AG09319 (cell line): Measurements from ENCODE around the gene INPPL1.

Experiments used
- DNase-seq: peaks from one replicate; pipeline ENCODE4 v3.0.0-alpha.2; 2010; ENCODE audit warnings: low read depth; ENCODE audit errors: extremely low read depth
- TF ChIP-seq, protein P1 (sequence below): IDR thresholded peaks from 2 replicates; pipeline ENCODE4 v1.5.1; 2011; ENCODE audit warnings: low read depth, mild to moderate bottlenecking, inconsistent platforms, low read length, moderate library complexity

INPPL1 gene

DNA sequence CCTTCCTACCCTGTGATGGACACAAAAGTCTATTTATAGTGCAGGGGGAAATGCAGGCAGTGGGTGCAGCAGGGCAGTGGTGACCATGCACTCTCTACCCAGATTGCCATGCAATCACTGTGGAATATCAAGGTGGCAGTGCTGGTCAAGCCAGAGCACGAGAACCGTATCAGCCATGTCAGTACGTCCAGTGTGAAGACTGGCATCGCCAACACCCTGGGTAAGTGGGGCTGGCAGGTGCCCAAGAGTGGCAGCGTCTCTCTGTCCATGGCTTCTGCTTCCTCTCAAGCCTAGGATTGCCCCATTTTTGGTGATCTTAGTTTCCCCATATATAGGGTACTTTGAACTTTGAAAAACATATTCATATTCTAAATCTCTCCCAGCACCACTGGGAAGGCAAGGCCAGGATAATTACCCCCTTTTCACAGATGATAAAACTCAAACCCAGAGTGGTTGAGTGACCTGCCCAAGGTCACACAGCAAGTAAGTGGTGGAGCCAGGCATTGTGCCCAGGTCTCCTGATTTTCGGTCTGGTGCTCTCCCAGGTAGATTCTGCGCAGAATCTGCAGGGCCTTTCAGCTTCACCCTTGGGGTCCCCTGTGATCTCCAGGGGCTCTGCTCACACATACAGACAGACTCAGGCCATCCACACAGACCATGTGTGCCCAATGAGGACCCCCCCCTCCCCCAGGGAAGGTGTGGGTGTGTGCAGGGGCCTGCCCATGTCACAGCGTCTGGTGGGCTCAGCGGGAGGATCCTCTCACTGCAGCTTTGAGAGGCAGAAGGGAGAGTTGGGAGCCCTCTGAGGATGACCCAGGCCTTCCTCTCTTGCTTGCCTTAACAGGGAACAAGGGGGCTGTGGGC lies 7.1 kb downstream of the INPPL1 start:
- TF ChIP-seq, protein P1, sequence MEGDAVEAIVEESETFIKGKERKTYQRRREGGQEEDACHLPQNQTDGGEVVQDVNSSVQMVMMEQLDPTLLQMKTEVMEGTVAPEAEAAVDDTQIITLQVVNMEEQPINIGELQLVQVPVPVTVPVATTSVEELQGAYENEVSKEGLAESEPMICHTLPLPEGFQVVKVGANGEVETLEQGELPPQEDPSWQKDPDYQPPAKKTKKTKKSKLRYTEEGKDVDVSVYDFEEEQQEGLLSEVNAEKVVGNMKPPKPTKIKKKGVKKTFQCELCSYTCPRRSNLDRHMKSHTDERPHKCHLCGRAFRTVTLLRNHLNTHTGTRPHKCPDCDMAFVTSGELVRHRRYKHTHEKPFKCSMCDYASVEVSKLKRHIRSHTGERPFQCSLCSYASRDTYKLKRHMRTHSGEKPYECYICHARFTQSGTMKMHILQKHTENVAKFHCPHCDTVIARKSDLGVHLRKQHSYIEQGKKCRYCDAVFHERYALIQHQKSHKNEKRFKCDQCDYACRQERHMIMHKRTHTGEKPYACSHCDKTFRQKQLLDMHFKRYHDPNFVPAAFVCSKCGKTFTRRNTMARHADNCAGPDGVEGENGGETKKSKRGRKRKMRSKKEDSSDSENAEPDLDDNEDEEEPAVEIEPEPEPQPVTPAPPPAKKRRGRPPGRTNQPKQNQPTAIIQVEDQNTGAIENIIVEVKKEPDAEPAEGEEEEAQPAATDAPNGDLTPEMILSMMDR: no peak
- DNase-seq: no peak

DNA sequence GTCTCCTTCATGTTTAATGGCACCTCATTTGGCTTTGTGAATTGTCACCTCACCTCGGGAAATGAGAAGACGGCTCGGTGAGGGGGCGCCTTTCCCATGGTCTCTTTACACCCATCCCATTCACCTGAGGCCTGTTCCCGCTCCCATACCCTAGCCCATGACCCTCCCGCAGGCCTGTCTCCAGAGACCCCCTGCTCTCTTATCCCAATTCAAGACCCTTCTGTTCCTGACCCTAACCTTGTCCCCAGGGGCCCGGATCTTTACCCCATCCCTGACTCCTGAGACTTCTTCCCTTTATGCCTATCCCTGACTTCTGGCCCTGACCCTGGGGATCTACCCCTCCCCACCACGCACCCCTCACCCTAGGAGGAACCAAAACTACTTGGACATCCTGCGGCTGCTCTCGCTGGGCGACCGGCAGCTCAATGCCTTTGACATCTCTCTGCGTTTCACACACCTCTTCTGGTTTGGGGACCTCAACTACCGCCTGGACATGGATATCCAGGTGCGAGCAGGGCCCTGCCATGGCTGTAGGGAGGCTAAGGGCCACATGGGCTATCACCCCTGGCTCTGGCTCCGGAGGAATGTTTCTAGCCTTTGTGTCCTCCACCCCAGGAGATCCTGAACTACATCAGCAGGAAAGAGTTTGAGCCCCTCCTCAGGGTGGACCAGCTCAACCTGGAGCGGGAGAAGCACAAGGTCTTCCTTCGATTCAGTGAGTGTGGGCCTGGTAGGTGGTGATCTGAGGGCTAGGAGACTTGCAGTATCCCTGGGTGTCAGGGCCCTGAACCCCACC lies 7.9 kb downstream of the INPPL1 start:
- DNase-seq: no peak
- TF ChIP-seq, protein P1: no peak

DNA sequence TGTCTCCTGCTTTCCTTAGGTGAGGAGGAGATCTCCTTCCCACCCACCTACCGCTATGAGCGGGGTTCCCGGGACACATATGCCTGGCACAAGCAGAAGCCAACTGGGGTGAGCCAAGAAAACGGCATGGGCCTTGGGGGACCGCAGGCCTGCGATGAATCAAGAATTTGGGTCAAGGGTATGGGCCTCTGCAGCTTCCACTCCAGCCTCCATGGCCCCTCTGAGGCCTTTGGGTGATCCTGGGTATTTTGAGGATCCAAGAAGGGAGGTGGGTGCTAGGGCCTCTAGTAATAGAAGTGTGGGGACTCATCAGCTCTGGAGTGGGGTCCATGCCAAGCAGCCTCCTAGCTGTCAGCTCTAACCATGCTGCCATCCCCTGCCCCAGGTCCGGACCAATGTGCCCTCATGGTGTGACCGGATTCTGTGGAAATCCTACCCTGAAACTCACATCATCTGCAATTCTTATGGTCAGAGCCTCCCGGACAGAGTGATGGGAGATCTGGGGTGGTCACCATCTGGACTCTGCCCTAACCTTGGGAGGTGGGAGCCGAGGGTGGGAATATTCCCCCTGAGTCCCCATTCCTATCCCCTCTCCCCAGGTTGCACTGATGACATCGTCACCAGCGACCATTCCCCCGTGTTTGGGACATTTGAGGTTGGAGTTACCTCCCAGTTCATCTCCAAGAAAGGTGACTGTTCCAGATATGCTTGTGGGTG lies 8.6 kb downstream of the INPPL1 start:
- TF ChIP-seq, protein P1: no peak
- no peak for DNase-seq

DNA sequence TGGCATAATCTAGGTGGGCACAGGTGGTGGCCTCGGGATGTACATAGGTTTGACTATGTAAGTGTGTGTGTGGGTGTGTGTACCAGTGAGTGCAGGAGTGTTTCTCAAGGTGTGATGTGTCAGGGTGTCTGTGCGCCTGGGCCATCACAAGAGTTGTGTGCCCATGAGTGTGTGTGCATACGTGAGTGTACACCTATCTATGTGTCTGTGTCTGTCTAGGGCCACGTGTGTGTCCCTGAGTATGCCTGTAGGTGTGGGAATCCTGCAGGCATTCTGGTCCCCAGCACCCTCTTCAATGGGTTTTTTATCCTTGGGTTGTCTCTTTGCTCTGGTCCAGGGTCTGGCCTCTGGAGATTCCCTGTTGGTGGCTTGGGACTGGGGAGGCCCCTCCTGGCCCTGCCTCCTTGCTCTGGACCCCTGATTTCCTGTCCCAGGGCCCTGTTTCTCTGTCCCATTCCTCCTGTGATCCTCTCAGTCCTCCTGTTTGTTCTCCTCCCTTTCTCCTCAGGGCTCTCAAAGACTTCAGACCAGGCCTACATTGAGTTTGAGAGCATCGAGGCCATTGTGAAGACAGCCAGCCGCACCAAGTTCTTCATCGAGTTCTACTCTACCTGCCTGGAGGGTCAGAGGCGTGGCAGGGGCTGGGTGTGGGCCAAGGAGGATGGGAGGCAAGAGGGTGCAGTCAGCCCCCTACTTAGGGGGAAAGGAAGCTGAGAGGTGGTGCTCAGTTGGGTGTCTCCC lies 9.4 kb downstream of the INPPL1 start:
- TF ChIP-seq, protein P1: no peak
- no peak for DNase-seq

DNA sequence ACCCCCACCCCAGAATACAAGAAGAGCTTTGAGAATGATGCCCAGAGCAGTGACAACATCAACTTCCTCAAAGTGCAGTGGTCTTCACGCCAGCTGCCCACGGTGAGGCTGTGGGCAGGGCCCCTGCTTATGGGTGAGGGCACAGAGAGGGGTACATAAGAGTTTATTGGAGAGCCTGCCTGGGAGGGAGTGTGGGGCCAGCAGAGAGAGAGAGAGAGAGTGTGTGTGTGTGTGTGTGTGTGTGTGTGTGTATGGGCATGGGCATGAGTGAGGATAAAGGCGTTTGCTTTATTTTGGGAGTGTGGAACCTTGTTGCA lies 9.9 kb downstream of the INPPL1 start:
- TF ChIP-seq, protein P1: no peak
- no peak for DNase-seq

DNA sequence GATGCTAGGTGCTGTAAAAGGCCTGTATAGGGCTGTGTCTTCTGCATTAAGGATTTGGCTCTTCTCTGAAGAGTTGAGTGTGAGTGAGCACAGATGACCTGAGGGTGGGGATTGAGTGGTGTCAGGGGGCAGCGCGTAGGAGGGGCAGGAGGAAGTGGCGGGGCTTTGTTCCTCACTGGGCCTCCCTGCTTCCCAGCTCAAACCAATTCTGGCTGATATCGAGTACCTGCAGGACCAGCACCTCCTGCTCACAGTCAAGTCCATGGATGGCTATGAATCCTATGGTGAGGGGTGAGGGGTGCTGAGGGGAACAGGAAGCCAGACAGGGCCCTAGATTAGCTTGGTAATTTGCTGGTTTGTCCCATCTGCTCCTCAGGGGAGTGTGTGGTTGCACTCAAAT lies 10.4 kb downstream of the INPPL1 start:
- no peak for DNase-seq
- TF ChIP-seq, protein P1: no peak
